ENCODE results near the gene MPND.

Gene MPND

GRCh38 chr19:4352701-4353121, 9.3 kb downstream of the MPND start:
- TF ChIP-seq ZFX (IDR thresholded peaks at IDR 0.05; ENCODE audit: borderline replicate concordance), result no peak
- peak; percentile 89 for TF ChIP-seq CTCF (IDR thresholded peaks at IDR 0.05)
- H3K27ac ChIP-seq, result no peak overlapping the region

- no peak overlapping the region for H3K27ac ChIP-seq
- TF ChIP-seq ZFX (IDR thresholded peaks at IDR 0.05; ENCODE audit: borderline replicate concordance) (no peak), CTCF (IDR thresholded peaks at IDR 0.05) (no peak)
Measured at GRCh38 chr19:4354282-4354681, 10.9 kb downstream of the MPND start.

- no peak overlapping the region for H3K27ac ChIP-seq
- TF ChIP-seq ZFX (IDR thresholded peaks at IDR 0.05; ENCODE audit: borderline replicate concordance), result no peak
- no peak for TF ChIP-seq CTCF (IDR thresholded peaks at IDR 0.05)
Measured at GRCh38 chr19:4354897-4355296, 11.5 kb downstream of the MPND start.

GRCh38 chr19:4357095-4357797, 13.9 kb downstream of the MPND start:
- no peak for TF ChIP-seq ZFX (IDR thresholded peaks at IDR 0.05; ENCODE audit: borderline replicate concordance)
- TF ChIP-seq CTCF (IDR thresholded peaks at IDR 0.05), result no peak
- no peak overlapping the region for H3K27ac ChIP-seq

GRCh38 chr19:4357921-4358326, 14.6 kb downstream of the MPND start:
- TF ChIP-seq ZFX (IDR thresholded peaks at IDR 0.05; ENCODE audit: borderline replicate concordance) (no peak), CTCF (IDR thresholded peaks at IDR 0.05) (no peak)
- H3K27ac ChIP-seq, result no peak overlapping the region

- H3K27ac ChIP-seq, result no peak overlapping the region; the same call in 1 of the 2 replicates
- no peak for TF ChIP-seq ZFX (IDR thresholded peaks at IDR 0.05; ENCODE audit: borderline replicate concordance)
- TF ChIP-seq CTCF (IDR thresholded peaks at IDR 0.05), result no peak
Measured at GRCh38 chr19:4358709-4359626, 15.6 kb downstream of the MPND start.

- H3K27ac ChIP-seq, result peak overlapping the region; percentile 32; the same call in 1 of the 2 replicates
- TF ChIP-seq ZFX (IDR thresholded peaks at IDR 0.05; ENCODE audit: borderline replicate concordance) (no peak), CTCF (IDR thresholded peaks at IDR 0.05) (no peak)
Measured at GRCh38 chr19:4359627-4360000, 16.3 kb downstream of the MPND start.

All from 22Rv1 (cell line).